H1 (cell line): Measurements from ENCODE around the gene INSM1. TPM values are rescaled to one million over a fixed set of nuclear protein-coding genes. Genes with fewer than 3 reads are reported as not detected.

Experiments
- ASH2L ChIP-seq: fragments of 200-600, 300-600 bp; sonication (generic); IDR thresholded peaks from one replicate; pipeline ENCODE4 v1.7.1; 2017; ENCODE audit warnings: low read length
- CHD7 ChIP-seq: fragments of 300-600 bp; sonication (generic); IDR thresholded peaks from 2 replicates; pipeline ENCODE4 v1.7.1; 2012; ENCODE audit warnings: low read length, moderate library complexity, mild to moderate bottlenecking, inconsistent platforms; ENCODE audit not compliant: insufficient replicate concordance
- EP300 ChIP-seq, 2 experiments: IDR thresholded peaks; 1 replicate in 1 of 2; 2 replicates in 1 of 2; pipeline ENCODE4 v1.6.1; 2011 to 2012; ENCODE audit warnings: low read depth in 2 of 2, low read length in 2 of 2, mild to moderate bottlenecking in 2 of 2, borderline replicate concordance in 1 of 2, inconsistent platforms in 1 of 2, moderate library complexity in 1 of 2
- KDM4A ChIP-seq: IDR thresholded peaks from one replicate; pipeline ENCODE4 v1.7.1; 2012; ENCODE audit warnings: low read depth, mild to moderate bottlenecking, moderate library complexity, low read length, inconsistent platforms; ENCODE audit not compliant: severe bottlenecking
- MAFK ChIP-seq: IDR thresholded peaks from 2 replicates; pipeline ENCODE4 v1.6.1; 2012; ENCODE audit warnings: low read depth, mild to moderate bottlenecking, improper control_type of control experiment, low read length
- TAF7 ChIP-seq: optimal IDR thresholded peaks from 2 replicates; pipeline ENCODE3; 2011; ENCODE audit warnings: low read depth, mild to moderate bottlenecking, inconsistent platforms, low read length, moderate library complexity, borderline replicate concordance
- YY1 ChIP-seq: IDR thresholded peaks from 2 replicates; pipeline ENCODE4 v1.6.1; 2011; ENCODE audit warnings: low read depth, mild to moderate bottlenecking, low read length
- polyA plus RNA-seq, 7 experiments: library from polyadenylated mRNA; depleted of rRNA in 3 of 7; stranded (reverse) in 5 of 7; unstranded in 2 of 7; fragments of >200 nt in 5 of 7; fragments of 200-250 nt in 2 of 7; gene quantifications; 1 replicate in 5 of 7; 2 replicates in 1 of 7; 4 replicates in 1 of 7; pipeline versions ENCODE4 v1.2.1 to v1.2.3, GENCODE V29; 2011 to 2013; ENCODE audit warnings: missing spikeins in 2 of 7, mixed read lengths in 2 of 7
- total RNA-seq: library from RNA; stranded (reverse); fragmentation: NEBNext Ultra II Directional; extraction: Animal tissue kit (Norgen Biotek cat#: 25700); gene quantifications from 2 replicates; pipeline ENCODE4 v1.2.1, GENCODE V29; 2021

The INSM1 gene
- total and polyA plus RNA-seq, 2 of the 8 experiments (the other 6 are each of a cell fraction or from before 2014, with no cell fraction given), result 0.86 to 2.5 TPM

- TF ChIP-seq ASH2L, result peak; percentile 79
- peak; percentile 62 for TF ChIP-seq KDM4A
- TF ChIP-seq MAFK, result no peak
- peak; percentile 45 for TF ChIP-seq CHD7
- TF ChIP-seq YY1, result no peak
- no peak; a peak in 1 of 3 replicates for TF ChIP-seq EP300 (IDR thresholded peaks at IDR 0.05; ENCODE audit: borderline replicate concordance in 1 of 2, low read depth in 2 of 2, low read length in 2 of 2)
- TF ChIP-seq TAF7, result no peak
Observed at GRCh38 chr20:20369250-20370093, 1.6 kb downstream of the INSM1 start (continued).
